Neural crest cell (in vitro differentiated cells): ENCODE measurements around the gene ERGIC1. TPM values are rescaled to one million over a fixed set of nuclear protein-coding genes. Genes with fewer than 3 reads are reported as not detected.
A peak's percentile ranks its signal among the peaks of the same experiment; 100 is the strongest.

ENCODE experiments used
- DNase-seq: peaks from one replicate; pipeline ENCODE4 v3.0.0; 2021; ENCODE audit warnings: low read depth, mixed read lengths, low spot score
- H3K27ac Mint-ChIP-seq: one replicate; pipeline ENCODE4 v1.8.0; 2021; ENCODE audit warnings: mild to moderate bottlenecking, mixed read lengths; ENCODE audit not compliant: unreplicated experiment
- H3K27me3 Mint-ChIP-seq: 2 replicates; pipeline ENCODE4 v1.8.0; 2021; ENCODE audit warnings: low read depth, mild to moderate bottlenecking, mixed read lengths
- H3K36me3 Mint-ChIP-seq: 2 replicates; pipeline ENCODE4 v1.8.0; 2021; ENCODE audit warnings: low read depth, mild to moderate bottlenecking, mixed read lengths
- H3K4me1 Mint-ChIP-seq: 2 replicates; pipeline ENCODE4 v1.8.0; 2021; ENCODE audit warnings: mixed read lengths
- H3K4me3 Mint-ChIP-seq: one replicate; pipeline ENCODE4 v1.8.0; 2021; ENCODE audit warnings: mild to moderate bottlenecking, mixed read lengths
- H3K9me3 Mint-ChIP-seq: 2 replicates; pipeline ENCODE4 v1.8.0; 2021; ENCODE audit warnings: mixed read lengths
- total RNA-seq: library from RNA; stranded (reverse); gene quantifications from 2 replicates; pipeline ENCODE4 v1.2.1, GENCODE V29; 2021
- TF ChIP-seq, protein P1 (sequence below): fragments of 200-600 bp; sonication (generic); conservative IDR thresholded peaks from 2 replicates; pipeline ENCODE4 v1.5.0; 2021; ENCODE audit warnings: antibody characterized with exemption, mild to moderate bottlenecking

The ERGIC1 gene
- total RNA-seq, 1 donor from 2014 or later: 108 TPM

DNA sequence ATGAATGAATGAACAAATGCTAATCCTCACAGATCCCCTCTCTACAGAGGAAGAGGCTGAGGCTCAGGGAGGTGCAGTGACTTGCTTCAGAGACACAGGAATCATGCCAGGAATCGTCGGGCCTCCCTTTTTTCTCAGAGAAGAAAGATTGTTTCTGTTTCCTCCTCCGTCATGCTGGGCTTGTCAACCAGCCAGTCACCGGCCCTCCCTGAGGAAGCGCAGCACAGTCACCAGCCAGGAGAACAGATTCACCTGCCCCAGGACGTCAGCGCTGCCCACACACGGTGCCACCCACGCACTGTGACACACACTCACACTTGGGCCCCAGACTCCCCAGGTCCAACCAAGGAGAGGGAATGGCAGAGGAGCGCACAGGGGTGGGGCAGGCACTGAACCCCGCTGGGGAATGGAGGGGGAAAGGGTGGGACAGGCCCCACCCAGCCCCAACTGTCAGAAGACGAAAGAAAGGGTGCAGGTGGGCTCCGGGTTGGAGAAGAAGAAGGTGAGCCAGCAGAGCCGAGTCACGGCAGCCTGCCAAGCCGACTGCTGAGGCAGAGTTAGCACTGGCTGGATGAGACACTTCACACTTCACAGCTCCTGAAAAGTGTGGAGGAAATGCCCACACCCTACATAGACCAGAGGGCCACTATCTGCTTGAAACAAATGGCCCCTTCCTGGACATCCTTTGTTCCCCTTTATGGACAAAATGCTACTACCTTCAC, 13.8 kb upstream of the ERGIC1 start:
- Mint-ChIP-seq H3K36me3 (peaks cover 2% of the 10 kb centered on the region), H3K27ac (no peak overlapping the region), H3K4me1 (no peaks in the 10 kb centered on the region), H3K4me3 (no peak overlapping the region), H3K9me3 (peaks cover 1% of the 10 kb centered on the region), H3K27me3 (no peaks in the 10 kb centered on the region)
- TF ChIP-seq, protein P1, sequence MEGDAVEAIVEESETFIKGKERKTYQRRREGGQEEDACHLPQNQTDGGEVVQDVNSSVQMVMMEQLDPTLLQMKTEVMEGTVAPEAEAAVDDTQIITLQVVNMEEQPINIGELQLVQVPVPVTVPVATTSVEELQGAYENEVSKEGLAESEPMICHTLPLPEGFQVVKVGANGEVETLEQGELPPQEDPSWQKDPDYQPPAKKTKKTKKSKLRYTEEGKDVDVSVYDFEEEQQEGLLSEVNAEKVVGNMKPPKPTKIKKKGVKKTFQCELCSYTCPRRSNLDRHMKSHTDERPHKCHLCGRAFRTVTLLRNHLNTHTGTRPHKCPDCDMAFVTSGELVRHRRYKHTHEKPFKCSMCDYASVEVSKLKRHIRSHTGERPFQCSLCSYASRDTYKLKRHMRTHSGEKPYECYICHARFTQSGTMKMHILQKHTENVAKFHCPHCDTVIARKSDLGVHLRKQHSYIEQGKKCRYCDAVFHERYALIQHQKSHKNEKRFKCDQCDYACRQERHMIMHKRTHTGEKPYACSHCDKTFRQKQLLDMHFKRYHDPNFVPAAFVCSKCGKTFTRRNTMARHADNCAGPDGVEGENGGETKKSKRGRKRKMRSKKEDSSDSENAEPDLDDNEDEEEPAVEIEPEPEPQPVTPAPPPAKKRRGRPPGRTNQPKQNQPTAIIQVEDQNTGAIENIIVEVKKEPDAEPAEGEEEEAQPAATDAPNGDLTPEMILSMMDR: no peak
- no peak for DNase-seq

DNA sequence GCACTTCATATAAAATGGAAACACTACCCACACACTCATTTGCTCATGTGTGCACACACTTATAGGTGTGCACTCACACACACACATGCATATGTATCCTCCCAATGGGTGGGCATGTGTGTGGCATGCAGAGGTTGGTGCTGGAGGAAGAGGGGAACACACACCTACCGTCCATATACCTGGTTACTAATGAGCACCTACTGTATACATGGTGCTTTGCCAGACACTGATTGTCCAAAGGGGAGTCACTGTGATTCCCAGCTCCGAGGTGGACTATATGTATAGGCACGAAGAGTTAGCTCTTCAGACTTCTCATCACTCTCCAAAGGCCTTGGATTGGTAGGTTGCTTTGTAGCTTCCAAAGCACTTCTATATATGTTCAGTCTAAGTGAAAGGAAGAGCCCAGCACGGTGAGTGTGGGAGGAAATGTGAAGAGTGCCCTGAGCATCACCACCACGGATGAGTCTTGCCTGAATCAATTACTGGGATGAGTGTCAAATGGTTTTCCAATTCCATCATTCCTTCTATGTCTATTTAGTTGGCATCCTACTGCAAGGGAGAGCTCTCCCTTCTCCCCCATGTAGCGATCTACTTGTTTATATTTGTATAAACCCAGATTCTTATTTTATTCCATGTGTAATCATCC, 12.6 kb upstream of the ERGIC1 start:
- no peak for DNase-seq
- Mint-ChIP-seq H3K4me1 (no peaks in the 10 kb centered on the region), H3K9me3 (peaks cover 13% of the 10 kb centered on the region)

DNA sequence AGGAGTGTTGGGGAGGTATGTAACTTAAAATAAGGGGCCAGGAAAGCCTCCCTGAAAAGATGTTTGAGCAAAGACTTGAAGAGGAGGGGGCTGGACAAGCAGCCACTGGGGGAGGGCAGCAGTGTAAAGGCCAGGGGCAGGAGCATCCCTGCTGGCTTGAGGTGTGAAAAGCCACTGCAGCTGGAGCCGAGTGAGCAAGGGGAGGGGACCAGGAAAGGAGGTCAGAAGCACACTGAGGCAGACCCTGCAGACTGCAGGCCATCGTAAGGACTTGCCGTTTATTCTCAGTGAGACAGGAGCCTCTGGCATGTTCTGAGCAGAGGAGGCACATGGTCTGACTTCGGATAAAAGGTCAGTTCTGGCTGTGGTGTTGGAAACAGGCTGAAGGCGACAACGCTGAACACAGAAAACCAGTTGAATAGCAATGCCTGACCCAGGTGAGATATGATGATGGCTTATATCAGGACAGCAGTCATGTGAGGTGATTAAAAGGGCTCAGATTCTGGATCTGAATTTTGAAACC, 10.2 kb upstream of the ERGIC1 start:
- peaks cover 16% of the 10 kb centered on the region for H3K9me3 Mint-ChIP-seq
- no peaks in the 10 kb centered on the region for H3K27me3 Mint-ChIP-seq
- no peaks in the 10 kb centered on the region for H3K4me1 Mint-ChIP-seq
- peaks cover 14% of the 10 kb centered on the region for H3K36me3 Mint-ChIP-seq
- H3K27ac Mint-ChIP-seq: no peak overlapping the region
- H3K4me3 Mint-ChIP-seq: no peak overlapping the region
- DNase-seq: no peak
- TF ChIP-seq, protein P1: no peak

More for the DNA sequence above, 12.6 kb upstream of the ERGIC1 start:
- H3K4me3 Mint-ChIP-seq: no peak overlapping the region
- TF ChIP-seq, protein P1: no peak
- H3K36me3 Mint-ChIP-seq: peaks cover 11% of the 10 kb centered on the region
- no peaks in the 10 kb centered on the region for H3K27me3 Mint-ChIP-seq
- no peak overlapping the region for H3K27ac Mint-ChIP-seq

- Mint-ChIP-seq H3K27me3 (no peaks in the 10 kb centered on the region), H3K4me1 (no peaks in the 10 kb centered on the region), H3K36me3 (peaks cover 14% of the 10 kb centered on the region), H3K4me3 (no peak overlapping the region), H3K27ac (no peak overlapping the region), H3K9me3 (peaks cover 16% of the 10 kb centered on the region)
- TF ChIP-seq, protein P1: no peak
- DNase-seq: no peak
These were observed 8.3 kb upstream of the ERGIC1 start for GRCh38 chr5:172825610-172826204.

DNA sequence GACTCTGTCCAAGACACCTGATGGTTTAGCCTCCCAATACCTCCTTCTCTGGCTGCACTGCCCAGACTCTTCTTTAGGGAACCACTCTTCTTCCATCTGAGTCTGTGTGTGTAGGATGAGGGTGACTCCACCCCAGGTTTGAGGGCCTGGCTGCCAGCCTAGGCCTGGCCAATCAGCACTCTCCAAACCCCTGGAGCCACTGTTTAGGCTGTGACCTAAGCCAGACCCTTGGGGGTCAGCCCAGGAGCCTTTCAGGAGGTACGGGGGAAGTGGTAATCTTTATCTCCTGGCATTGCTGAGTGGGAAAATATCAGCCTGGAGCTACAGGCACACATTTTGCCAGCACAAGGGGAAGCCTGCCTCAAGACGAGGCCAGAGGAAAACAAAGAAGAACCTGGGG, 6.2 kb upstream of the ERGIC1 start:
- peaks cover 2% of the 10 kb centered on the region for H3K4me1 Mint-ChIP-seq
- H3K27me3 Mint-ChIP-seq: no peaks in the 10 kb centered on the region
- no peak overlapping the region for H3K4me3 Mint-ChIP-seq
- peak overlapping the region; percentile 23 for H3K27ac Mint-ChIP-seq
- TF ChIP-seq, protein P1: no peak
- peaks cover 14% of the 10 kb centered on the region for H3K36me3 Mint-ChIP-seq
- no peak for DNase-seq
- H3K9me3 Mint-ChIP-seq: peaks cover 16% of the 10 kb centered on the region
